HFFc6 (cell line): Measurements from ENCODE around the gene CLEC16A. TPM values are rescaled to one million over a fixed set of nuclear protein-coding genes. Genes with fewer than 3 reads are reported as not detected.

Experiments used
- DNase-seq: peaks from one replicate; pipeline ENCODE4 v3.0.0-alpha.2; 2018
- H3K27ac Mint-ChIP-seq: 2 replicates; pipeline ENCODE4 v1.8.0; 2020; ENCODE audit warnings: mild to moderate bottlenecking, mixed read lengths
- H3K27me3 Mint-ChIP-seq: 2 replicates; pipeline ENCODE4 v1.8.0; 2021; ENCODE audit warnings: mild to moderate bottlenecking, moderate library complexity, mixed read lengths; ENCODE audit not compliant: insufficient read depth
- H3K36me3 Mint-ChIP-seq: 2 replicates; pipeline ENCODE4 v1.8.0; 2021; ENCODE audit warnings: low read depth, mixed read lengths
- H3K4me1 Mint-ChIP-seq: 2 replicates; pipeline ENCODE4 v1.8.0; 2020; ENCODE audit warnings: low read depth, mixed read lengths
- H3K4me3 Mint-ChIP-seq: 2 replicates; pipeline ENCODE4 v1.8.0; 2020; ENCODE audit warnings: mild to moderate bottlenecking, moderate library complexity, mixed read lengths
- H3K9me3 Mint-ChIP-seq: 2 replicates; pipeline ENCODE4 v1.8.0; 2020; ENCODE audit warnings: mild to moderate bottlenecking, mixed read lengths
- total RNA-seq, 6 experiments: library from RNA; stranded (reverse); fragmentation: NEBNext Ultra II Directional; extraction: Animal tissue kit (Norgen Biotek cat#: 25700); gene quantifications; 2 replicates in 1 of 6; 3 replicates in 5 of 6; pipeline ENCODE4 v1.2.3, GENCODE V29; 2021
- TF ChIP-seq, protein P1 (sequence below): fragments of 200-600 bp; sonication (generic); IDR thresholded peaks from 2 replicates; pipeline ENCODE4 v1.5.0; 2021; ENCODE audit warnings: antibody characterized with exemption, mild to moderate bottlenecking

CLEC16A gene
- total RNA-seq, 6 experiments from 2014 or later, result 19.4 to 23.2 (median 21.2) TPM

DNA sequence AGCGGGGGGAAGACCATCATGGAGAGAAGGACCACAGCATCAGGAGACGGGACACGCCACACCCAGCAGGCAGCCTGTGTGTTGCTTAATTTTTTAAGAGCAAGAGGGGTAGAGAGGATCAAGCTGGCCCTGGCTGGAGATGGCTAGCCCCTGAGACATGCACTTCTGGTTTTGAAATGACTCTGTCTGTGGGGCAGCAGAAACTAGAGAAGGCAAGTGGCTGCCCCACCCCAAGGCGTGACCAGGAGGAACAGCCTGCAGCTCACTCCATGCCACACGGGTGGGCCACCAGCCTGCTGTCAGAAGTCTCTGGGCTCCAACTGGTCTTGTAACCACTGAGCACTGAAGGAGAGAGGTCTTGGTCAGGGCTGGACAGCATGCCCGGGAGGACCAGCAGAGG is 236.1 kb downstream of the CLEC16A start:
- TF ChIP-seq, protein P1, sequence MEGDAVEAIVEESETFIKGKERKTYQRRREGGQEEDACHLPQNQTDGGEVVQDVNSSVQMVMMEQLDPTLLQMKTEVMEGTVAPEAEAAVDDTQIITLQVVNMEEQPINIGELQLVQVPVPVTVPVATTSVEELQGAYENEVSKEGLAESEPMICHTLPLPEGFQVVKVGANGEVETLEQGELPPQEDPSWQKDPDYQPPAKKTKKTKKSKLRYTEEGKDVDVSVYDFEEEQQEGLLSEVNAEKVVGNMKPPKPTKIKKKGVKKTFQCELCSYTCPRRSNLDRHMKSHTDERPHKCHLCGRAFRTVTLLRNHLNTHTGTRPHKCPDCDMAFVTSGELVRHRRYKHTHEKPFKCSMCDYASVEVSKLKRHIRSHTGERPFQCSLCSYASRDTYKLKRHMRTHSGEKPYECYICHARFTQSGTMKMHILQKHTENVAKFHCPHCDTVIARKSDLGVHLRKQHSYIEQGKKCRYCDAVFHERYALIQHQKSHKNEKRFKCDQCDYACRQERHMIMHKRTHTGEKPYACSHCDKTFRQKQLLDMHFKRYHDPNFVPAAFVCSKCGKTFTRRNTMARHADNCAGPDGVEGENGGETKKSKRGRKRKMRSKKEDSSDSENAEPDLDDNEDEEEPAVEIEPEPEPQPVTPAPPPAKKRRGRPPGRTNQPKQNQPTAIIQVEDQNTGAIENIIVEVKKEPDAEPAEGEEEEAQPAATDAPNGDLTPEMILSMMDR, result no peak
- H3K36me3 Mint-ChIP-seq, result no peaks in the 10 kb centered on the region
- DNase-seq, result no peak
- H3K4me1 Mint-ChIP-seq, result no peaks in the 10 kb centered on the region
- H3K4me3 Mint-ChIP-seq, result no peak overlapping the region
- H3K27ac Mint-ChIP-seq, result no peak overlapping the region
- H3K9me3 Mint-ChIP-seq, result no peaks in the 10 kb centered on the region
- H3K27me3 Mint-ChIP-seq, result no peaks in the 10 kb centered on the region

DNA sequence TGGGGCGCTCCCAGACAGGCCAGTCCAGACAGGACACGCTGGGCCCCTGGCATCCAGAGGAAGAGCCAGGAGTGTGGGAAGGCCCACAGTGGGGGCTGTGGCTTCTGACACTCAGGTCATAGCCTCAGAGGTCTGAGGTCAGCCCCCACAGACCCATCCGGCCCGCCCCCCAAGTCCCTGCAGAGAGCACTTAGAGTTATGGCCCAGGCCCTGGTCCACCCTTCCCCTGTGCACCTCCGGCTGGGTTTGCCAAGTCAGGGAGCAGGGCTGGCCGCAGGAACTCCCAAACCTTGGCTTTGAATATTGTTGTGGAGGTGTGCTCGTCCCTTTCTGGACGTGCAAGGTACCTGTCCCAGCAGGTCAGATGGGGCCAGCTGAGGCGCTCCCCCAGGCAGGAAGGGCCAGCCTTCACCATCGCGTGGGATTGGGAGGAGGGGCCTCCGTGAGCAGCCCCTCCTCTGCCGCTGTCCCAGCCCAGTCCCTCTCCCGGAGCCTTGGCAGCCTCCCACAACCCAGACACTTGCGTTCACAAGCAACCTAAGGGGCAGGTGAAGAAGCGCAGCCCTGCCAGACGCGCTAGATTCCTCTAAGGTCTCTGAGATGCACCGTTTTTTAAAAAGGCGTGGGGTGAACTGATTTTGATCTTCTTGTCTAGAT is 237.0 kb downstream of the CLEC16A start:
- TF ChIP-seq, protein P1, result no peak
- no peaks in the 10 kb centered on the region for H3K4me1 Mint-ChIP-seq
- no peaks in the 10 kb centered on the region for H3K27me3 Mint-ChIP-seq
- no peak for DNase-seq
- no peak overlapping the region for H3K27ac Mint-ChIP-seq
- H3K36me3 Mint-ChIP-seq, result no peaks in the 10 kb centered on the region
- no peaks in the 10 kb centered on the region for H3K9me3 Mint-ChIP-seq
- H3K4me3 Mint-ChIP-seq, result no peak overlapping the region

DNA sequence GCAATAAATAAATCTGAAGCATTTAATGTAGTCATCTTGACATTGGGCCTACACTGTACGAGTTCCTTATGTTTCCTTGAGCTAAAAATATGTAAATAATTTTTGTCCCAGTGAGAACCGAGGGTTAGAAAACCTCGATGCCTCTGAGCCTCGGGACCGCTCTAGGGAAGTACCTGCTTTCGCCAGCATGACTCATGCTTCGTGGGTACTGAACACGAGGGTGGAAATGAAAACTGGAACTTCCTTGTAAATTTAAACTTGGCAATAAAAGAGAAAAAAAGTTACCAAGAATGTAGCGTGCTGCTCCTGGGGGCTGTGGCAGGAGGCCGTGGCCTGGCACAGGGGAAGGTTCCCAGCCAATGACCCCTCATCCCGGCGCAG is 237.5 kb downstream of the CLEC16A start:
- Mint-ChIP-seq H3K36me3 (no peaks in the 10 kb centered on the region), H3K27ac (no peak overlapping the region), H3K27me3 (no peaks in the 10 kb centered on the region), H3K4me1 (no peaks in the 10 kb centered on the region), H3K9me3 (no peaks in the 10 kb centered on the region), H3K4me3 (no peak overlapping the region)
- TF ChIP-seq, protein P1, result no peak
- DNase-seq, result no peak

DNA sequence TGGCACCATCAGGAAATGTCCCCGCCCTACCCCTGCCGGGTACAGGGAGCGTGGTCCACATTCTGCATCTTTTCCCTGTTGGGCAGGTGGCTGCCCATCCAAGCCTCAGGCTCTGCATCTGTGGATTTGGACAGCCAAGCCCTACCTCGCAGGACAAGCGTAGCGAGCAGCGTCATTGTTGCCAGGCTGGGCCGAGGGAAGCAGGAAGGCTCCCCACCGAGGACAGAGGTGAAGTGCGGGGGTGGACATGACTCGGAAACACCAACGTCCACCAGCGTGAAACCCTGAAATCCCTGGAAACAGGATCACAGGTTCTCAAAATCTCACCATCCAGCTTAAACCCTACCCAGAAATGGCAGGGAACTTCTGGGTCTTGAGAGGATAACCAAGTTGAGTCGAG is 238.0 kb downstream of the CLEC16A start:
- H3K27me3 Mint-ChIP-seq, result no peaks in the 10 kb centered on the region
- TF ChIP-seq, protein P1, result no peak

DNA sequence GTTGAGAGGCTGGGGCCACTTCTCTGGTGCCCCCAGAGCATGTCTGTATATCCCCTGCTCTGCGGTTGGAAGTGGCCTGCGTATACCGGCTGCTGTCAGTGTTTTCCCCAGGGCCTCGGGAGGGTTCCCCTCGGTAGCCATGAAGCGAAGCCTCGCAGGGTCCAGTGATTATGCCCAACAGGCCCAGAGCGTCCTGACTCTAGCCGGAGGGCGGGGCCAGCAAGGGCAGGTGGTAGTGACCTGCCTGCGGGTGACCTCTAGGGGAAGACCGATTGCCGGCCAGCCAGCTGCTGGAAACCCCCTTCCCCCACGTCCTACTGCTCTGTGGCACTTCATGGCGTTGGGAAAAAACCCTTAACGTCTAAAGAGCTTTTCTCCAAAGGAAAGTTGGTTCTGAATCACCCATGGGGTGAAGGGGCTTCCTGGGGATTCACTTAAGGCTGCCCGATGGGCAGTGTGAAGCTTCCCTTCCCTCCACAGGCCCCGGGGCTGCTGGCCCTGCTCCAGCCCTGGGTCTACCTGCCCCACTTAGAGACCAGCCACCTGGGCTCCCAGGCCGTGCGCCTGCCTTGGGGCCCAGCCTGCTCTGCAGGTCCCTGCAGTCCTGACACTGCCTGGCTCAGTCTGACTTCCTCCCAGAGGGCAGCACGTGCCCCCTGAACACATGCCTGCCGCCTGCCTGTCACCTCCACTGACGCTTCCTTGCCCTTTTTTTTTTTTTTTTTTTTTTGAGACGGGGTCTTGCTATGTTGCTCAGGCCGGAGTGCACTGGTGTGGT is 238.9 kb downstream of the CLEC16A start:
- no peaks in the 10 kb centered on the region for H3K9me3 Mint-ChIP-seq
- TF ChIP-seq, protein P1, result no peak
- H3K36me3 Mint-ChIP-seq, result no peaks in the 10 kb centered on the region
- H3K4me3 Mint-ChIP-seq, result no peak overlapping the region
- H3K4me1 Mint-ChIP-seq, result no peaks in the 10 kb centered on the region
- no peak overlapping the region for H3K27ac Mint-ChIP-seq
- DNase-seq, result no peak
- no peaks in the 10 kb centered on the region for H3K27me3 Mint-ChIP-seq

More for the DNA sequence above, 238.0 kb downstream of the CLEC16A start:
- Mint-ChIP-seq H3K4me3 (no peak overlapping the region), H3K4me1 (no peaks in the 10 kb centered on the region), H3K9me3 (no peaks in the 10 kb centered on the region), H3K36me3 (no peaks in the 10 kb centered on the region), H3K27ac (no peak overlapping the region)
- DNase-seq, result no peak
